ENCODE measurements around the gene HMGCS1. TPM values are rescaled to one million over a fixed set of nuclear protein-coding genes. Genes with fewer than 3 reads are reported as not detected.
A peak's percentile ranks its signal among the peaks of the same experiment; 100 is the strongest.

The HMGCS1 gene
- total and polyA plus RNA-seq, 9 of the 15 experiments (the other 6 are each of a cell fraction or from before 2014, with no cell fraction given) = 43.7 to 337 (median 111) TPM

DNA sequence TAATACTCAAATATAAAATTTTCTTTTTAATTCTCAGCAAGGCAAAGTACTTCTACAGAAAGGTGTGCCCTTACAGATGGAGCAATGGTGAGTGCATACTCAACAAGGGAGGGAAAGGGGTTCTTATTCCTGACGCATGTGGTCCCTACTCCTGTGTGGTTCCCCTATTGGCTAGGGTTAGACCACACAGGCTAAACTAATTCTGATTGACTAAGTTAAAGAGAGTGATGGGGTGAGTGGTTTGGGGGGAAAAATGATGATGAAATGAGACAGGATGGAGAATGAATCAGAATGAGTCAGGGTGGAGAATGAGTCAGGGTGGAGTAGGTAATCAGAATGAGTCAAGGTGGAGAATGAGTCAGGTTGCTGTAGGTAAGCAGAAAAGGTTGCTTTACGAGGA lies 22.9 kb upstream of the HMGCS1 start (continued):
- TF ChIP-seq CEBPG (CRISPR knock-in tag; IDR thresholded peaks at IDR 0.05) (0 out of 2 replicates have a peak, but pooled peaks have one; percentile 15), CEBPG (tag; conservative IDR thresholded peaks at IDR 0.05 in 1 of 2, IDR thresholded peaks at IDR 0.05 in 1 of 2) (peak in 1 of 2 experiments; percentile 64; a peak in 2 of 4 replicates), ZNF318 (IDR thresholded peaks at IDR 0.05; ENCODE audit: borderline replicate concordance in 1 of 2, low read depth in 1 of 2) (peak in 1 of 2 experiments; percentile 74; a peak in 1 of 4 replicates)
